ENCODE data around the gene SCN5A. TPM values are rescaled to one million over a fixed set of nuclear protein-coding genes. Genes with fewer than 3 reads are reported as not detected.

The SCN5A gene
- total and polyA plus RNA-seq, 2 of the 8 experiments (the other 6 are each of a cell fraction or from before 2014, with no cell fraction given) = 4.8 to 11.4 TPM

- no peak for TF ChIP-seq CHD7 (IDR thresholded peaks at IDR 0.05; ENCODE audit: insufficient replicate concordance, low read length)
Observed at GRCh38 chr3:38545550-38545949, 103.9 kb downstream of the SCN5A start (continued).
